Limb (tissue), 2 donors: ENCODE results near the gene MCC.

Source experiments
- DNase-seq, 2 donors: peaks; one replicate each; pipeline ENCODE4 v3.0.0-alpha.2; 2016; ENCODE audit errors: extremely low spot score in 2 of 2

Gene MCC

GRCh38 chr5:113321276-113321675, 167.0 kb downstream of the MCC start:
- DNase-seq, result no peak

- no peak for DNase-seq
These were observed 167.9 kb downstream of the MCC start for GRCh38 chr5:113320273-113320780.

- DNase-seq, result no peak
These were observed 168.8 kb downstream of the MCC start for GRCh38 chr5:113319256-113320053.

- no peak for DNase-seq
These were observed 170.6 kb downstream of the MCC start for GRCh38 chr5:113317636-113318035.

- no peak for DNase-seq
These were observed 177.0 kb downstream of the MCC start for GRCh38 chr5:113311301-113311700.

GRCh38 chr5:113302120-113302519, 186.1 kb downstream of the MCC start:
- DNase-seq, result no peak

GRCh38 chr5:113299591-113299990, 188.7 kb downstream of the MCC start:
- DNase-seq, result no peak

- no peak for DNase-seq
These were observed 191.6 kb downstream of the MCC start for GRCh38 chr5:113296676-113297075.

GRCh38 chr5:113295111-113295539, 193.1 kb downstream of the MCC start:
- peak in 1 of 2 donors; percentile 33 for DNase-seq

- DNase-seq, result peak; percentile 93 to 94
These were observed 193.7 kb downstream of the MCC start for GRCh38 chr5:113294311-113295110.

- DNase-seq, result no peak
These were observed 194.3 kb downstream of the MCC start for GRCh38 chr5:113293975-113294310.

- peak in 1 of 2 donors; percentile 61 for DNase-seq
These were observed 194.9 kb downstream of the MCC start for GRCh38 chr5:113293068-113293974.

GRCh38 chr5:113292462-113292861, 195.8 kb downstream of the MCC start:
- DNase-seq, result peak; percentile 29 to 38

- no peak for DNase-seq
These were observed 204.7 kb downstream of the MCC start for GRCh38 chr5:113283558-113283957.

- no peak for DNase-seq
These were observed 205.8 kb downstream of the MCC start for GRCh38 chr5:113282472-113282871.

- no peak for DNase-seq
These were observed 207.1 kb downstream of the MCC start for GRCh38 chr5:113281194-113281593.

- DNase-seq, result no peak
These were observed 207.7 kb downstream of the MCC start for GRCh38 chr5:113280541-113280940.

GRCh38 chr5:113278976-113279375, 209.3 kb downstream of the MCC start:
- DNase-seq, result no peak

- DNase-seq, result no peak
These were observed 211.8 kb downstream of the MCC start for GRCh38 chr5:113276493-113276892.

- DNase-seq, result no peak
These were observed 212.3 kb downstream of the MCC start for GRCh38 chr5:113276001-113276400.

- DNase-seq, result peak in 1 of 2 donors; percentile 48
These were observed 213.3 kb downstream of the MCC start for GRCh38 chr5:113274836-113275414.
